AG09319 (cell line): Measurements from ENCODE around the gene CNTN1.

ENCODE experiments used
- DNase-seq: peaks from one replicate; pipeline ENCODE4 v3.0.0-alpha.2; 2010; ENCODE audit warnings: low read depth; ENCODE audit errors: extremely low read depth
- TF ChIP-seq, protein P1 (sequence below): IDR thresholded peaks from 2 replicates; pipeline ENCODE4 v1.5.1; 2011; ENCODE audit warnings: low read depth, mild to moderate bottlenecking, inconsistent platforms, low read length, moderate library complexity

The CNTN1 gene

DNA sequence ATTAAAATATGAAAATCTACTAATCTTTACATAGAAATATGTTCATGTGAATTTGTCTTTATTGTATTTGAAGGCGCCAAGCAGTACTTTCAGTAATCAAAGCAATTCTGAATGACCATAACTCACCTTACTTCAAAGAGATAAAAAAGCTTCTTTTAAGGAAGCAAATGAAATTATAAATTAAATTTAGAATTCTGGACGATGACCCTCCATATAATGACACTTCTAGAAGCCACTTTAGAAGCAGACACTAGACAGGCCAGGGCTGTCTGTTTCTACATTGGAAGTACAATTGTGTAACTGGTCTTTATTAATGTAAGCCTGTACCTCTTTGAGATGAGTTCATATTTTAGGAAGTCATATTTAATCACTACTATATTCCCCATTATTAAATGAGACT lies 222.9 kb downstream of the CNTN1 start:
- TF ChIP-seq, protein P1, sequence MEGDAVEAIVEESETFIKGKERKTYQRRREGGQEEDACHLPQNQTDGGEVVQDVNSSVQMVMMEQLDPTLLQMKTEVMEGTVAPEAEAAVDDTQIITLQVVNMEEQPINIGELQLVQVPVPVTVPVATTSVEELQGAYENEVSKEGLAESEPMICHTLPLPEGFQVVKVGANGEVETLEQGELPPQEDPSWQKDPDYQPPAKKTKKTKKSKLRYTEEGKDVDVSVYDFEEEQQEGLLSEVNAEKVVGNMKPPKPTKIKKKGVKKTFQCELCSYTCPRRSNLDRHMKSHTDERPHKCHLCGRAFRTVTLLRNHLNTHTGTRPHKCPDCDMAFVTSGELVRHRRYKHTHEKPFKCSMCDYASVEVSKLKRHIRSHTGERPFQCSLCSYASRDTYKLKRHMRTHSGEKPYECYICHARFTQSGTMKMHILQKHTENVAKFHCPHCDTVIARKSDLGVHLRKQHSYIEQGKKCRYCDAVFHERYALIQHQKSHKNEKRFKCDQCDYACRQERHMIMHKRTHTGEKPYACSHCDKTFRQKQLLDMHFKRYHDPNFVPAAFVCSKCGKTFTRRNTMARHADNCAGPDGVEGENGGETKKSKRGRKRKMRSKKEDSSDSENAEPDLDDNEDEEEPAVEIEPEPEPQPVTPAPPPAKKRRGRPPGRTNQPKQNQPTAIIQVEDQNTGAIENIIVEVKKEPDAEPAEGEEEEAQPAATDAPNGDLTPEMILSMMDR: no peak
- no peak for DNase-seq

DNA sequence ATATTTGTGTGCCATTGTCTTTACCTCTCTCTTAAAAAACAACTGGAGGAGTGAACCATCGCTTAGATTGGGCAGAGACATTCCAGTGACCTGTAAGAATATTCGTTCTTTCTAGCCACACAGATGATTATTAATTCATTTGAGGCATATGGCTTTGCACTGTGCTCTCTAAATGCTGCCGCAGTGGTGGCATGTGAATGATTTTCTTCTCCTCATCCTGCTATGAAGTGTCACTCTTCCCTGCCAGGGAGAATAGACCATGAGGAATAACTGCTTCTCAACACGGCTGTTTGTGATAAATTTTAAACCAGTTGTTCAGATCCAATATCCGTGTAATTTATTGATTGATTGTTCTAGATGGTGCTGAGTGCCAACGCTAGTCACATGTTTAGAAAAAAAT lies 225.3 kb downstream of the CNTN1 start:
- DNase-seq: no peak
- TF ChIP-seq, protein P1: no peak

DNA sequence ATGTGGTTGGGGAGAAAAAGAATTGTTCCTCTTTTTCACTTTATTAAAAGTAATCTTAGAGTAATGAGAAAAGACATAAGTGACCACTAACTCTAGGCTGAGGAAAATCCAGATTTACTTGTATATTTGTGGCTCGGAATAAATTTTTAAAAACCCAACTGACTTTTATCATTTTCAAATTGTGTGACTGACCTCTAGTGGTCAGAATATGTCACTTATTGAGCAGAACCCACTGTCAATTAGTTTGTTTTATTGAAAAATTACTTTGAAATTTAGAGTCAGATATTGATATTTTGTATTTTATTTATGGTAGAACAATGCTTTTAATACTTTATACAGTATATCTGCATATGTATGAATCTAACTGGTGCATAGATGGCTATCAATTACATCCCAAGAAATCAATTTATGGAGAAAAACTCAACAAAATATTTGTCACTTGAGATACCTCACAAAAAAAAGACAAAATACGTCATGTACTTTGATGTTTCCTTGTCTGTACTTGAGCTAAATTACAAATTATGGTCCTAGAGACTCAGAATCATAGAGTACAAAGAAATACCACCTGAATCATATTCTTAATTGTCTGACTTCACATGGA lies 229.4 kb downstream of the CNTN1 start:
- TF ChIP-seq, protein P1: peak; percentile 54
- no peak for DNase-seq

DNA sequence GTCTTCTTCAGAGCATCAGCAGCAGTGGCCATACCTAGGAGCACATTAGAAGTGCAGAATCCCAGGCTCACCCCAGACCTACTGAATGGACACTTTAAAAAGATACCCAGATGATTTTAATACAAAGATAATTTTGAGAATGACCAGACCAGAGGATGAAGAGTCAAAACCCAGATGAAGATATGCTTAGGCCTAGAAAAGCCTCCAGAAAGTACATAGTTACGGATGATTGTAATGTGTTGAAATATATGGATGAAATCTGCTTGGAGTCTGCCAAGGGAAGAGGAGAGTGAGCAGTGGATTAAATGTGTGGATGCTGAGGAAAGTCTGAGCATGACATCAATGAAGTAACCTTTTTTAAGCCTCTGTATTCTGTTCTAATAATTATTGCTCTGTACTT lies 245.7 kb downstream of the CNTN1 start:
- TF ChIP-seq, protein P1: no peak
- no peak for DNase-seq

DNA sequence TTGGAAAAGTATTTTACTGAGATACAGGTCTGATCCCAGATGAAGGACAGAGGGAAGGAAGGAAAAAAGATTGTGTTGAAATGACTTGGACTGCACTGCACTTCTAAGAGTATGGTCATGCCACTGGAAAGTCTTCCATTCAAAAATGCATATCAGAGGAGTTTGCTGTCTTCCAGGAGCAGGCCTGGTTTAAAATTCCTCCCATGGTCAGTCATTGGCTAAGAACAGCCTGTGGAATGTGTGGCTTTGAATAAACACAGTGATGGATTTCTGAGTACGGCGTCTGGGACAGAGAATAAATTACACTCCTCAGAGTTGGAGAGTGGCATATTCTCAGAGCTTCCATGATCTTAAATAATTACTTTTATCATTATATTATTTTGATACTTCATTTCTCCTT lies 250.1 kb downstream of the CNTN1 start:
- DNase-seq: no peak
- TF ChIP-seq, protein P1: no peak

DNA sequence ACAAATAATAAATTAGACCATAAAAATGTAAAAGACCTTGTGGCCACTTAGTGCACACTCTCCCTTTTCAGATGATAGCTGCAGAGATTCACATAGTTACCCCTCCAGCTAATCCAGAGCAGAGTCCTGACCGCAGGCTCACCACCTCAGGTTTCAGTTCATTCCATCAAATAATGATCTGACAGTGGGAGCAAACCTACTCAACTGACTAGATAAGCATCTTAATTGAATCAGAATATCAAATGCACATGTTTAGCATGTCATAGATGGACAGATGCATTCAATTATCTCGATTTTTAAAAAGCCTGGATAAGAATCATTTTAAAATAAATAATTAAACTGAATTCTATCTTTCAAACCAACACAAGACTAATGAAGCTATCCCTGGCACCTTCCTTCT lies 253.5 kb downstream of the CNTN1 start:
- no peak for DNase-seq
- TF ChIP-seq, protein P1: no peak

DNA sequence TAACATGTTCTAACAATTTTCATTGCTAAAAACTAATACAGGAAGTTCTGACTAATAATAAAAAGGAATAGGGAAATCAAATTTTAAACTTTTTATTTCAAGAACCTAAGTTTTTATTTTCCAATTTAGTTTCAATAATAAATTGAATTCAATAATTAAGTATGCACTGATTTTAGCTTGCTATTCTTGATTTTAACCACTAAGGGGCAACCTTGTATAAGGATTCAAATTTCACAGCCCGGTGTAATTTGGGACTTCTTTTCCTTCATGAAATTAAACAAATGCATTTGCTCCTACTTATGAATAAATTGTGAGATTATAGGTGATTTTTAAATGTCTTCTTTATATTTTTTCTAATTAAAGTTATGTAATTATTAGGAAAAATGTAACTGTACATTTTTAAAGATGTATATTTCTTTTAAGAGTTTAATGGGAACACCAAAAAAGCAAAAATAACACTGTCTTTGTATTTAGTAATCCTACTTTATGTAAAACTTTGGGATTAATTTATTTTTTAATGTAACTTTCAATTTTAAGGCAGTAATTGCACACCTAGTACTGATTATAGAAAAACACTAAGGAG lies 254.5 kb downstream of the CNTN1 start:
- peak; percentile 10 for DNase-seq

More for the DNA sequence above, 254.5 kb downstream of the CNTN1 start:
- TF ChIP-seq, protein P1: peak; percentile 48
